Measurements from ENCODE around the gene TMCC1.
"Not testable (repeated sequence)": the region's sequence is repeated elsewhere in the genome, so short reads cannot be mapped to it uniquely, and the experiment has no call there.

The TMCC1 gene

DNA sequence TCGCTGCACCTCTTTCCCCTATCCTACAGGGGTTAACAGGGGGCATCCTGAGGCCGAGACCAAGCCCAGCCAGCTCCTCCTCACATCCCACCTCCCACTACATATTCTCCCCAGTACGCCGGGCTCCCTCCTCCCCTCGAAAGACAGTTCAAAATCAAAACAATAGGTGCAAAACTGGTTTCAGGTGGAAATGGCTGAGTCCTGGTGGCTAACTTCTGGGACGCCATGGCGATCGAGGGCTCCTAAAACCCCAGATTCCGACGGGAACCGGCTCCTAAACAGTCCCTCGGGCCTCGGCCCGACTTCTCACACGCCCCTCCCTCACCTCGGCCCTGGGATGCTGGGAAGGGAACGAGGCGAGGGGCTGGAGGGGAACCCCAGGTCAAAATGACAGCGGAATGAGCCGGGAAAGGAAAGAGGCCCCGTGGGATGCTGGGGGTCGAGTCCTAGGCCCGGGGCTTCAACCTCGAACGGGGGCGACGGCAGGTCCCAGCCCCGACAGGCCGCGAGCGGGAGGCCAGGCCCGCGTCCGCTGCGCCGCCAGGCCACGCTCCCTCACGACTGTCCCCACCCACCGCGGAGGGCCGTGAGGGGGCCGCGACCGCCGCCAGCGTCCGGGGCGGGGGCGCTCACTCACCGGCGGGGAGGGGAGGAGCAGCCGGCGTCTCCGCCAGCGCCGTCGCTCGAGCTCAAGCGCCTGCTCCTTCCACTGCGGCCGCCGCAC is 492 bp downstream of the TMCC1 start:
- in situ Hi-C loops (cut with HindIII; ENCODE audit: low sequenced_read_pairs): no loop called here

- in situ Hi-C loops (cut with HindIII; ENCODE audit: low sequenced_read_pairs): no loop called here
These were observed 1.0 kb downstream of the TMCC1 start for GRCh38 chr3:129892486-129892856.

DNA sequence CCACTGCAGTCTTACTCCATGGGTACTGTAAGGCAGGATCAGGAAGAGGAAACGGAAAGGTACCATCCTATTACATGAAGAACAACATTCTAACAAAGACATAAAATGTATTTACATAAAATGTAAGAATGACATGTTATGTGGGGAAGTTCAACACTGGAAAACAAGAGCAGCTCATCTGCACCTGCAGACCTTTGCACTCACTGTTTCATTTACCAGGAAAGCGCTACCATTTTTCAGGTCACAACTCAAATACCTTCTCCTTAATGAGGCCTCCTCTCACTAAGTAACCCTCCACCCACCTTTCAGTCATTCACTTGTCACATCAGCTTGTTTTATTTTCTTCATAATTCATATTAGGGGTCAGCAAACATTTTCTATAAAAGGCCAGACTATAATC is 2.6 kb downstream of the TMCC1 start:
- in situ Hi-C loops (cut with HindIII; ENCODE audit: low sequenced_read_pairs): no loop called here

DNA sequence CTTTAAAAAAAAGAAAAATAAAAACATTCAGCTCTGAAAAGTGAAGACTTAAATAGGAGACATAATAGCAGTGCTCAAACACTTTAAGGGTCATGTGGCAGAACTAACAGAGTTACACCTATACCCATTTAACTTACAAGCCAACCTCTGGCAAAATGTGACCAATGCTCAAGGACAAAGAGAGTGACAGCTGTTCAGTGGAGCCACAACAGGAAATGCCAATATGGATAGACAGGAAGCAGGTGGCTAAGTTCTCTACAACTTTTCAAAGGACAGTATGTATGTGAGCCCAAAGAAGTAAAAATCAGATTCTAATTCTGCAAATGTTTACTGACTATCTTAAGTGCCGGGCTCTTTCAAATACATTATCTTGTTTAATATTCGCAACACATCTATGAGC is 3.4 kb downstream of the TMCC1 start:
- in situ Hi-C loops (cut with HindIII; ENCODE audit: low sequenced_read_pairs): no loop called here

- in situ Hi-C loops (cut with HindIII; ENCODE audit: low sequenced_read_pairs): loop anchor here (5.0 kb wide), 1 partner anchor 61 kb away; no protein-coding TSS in a partner anchor
These were observed 4.7 kb downstream of the TMCC1 start for GRCh38 chr3:129888771-129889170.

- in situ Hi-C loops (cut with HindIII; ENCODE audit: low sequenced_read_pairs): no loop called here
These were observed 12.2 kb downstream of the TMCC1 start for GRCh38 chr3:129881261-129881660.

GRCh38 chr3:129878355-129878754 is 15.2 kb downstream of the TMCC1 start:
- in situ Hi-C loops (cut with HindIII; ENCODE audit: low sequenced_read_pairs): loop anchor here (5.0 kb wide), 1 partner anchor 99 kb away; no protein-coding TSS in a partner anchor

DNA sequence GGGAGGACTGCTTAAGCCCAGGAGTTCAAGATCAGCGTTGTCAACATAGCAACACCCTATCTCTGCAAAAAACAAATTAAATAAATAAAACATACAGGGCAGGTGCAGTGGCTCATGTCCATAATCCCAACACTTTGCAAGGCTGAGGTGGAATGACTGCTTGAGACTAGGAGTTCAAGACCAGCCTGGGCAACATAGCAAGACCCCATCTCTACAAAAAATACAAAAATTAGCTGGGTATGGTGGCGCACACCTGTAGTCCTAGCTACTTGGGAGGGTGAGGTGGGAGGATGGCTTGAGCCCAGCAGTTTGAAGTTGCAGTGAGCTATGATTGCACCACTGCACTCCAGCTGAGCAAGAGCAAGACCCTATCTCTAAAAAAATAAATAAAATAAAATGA is 19.0 kb downstream of the TMCC1 start:
- in situ Hi-C loops (cut with HindIII; ENCODE audit: low sequenced_read_pairs): not testable (repeated sequence)

DNA sequence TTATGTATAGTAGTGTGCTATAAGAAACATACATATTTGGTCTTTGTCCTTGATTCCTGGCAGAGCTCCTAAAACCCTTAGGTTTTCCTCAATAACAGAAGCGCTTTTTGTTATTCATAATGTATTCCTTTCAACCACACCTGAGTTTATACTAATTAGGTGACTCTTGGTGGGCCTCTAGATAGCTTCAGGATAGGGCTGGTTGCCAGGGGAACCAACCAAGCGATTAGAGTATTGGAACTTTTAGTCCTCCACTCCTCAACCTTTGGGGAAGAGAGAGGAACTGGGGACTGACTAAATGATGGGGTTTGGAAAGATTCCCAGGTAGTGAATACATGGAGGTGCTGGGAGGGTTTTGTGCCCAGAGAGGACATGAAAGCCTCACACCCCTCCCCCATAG is 24.6 kb downstream of the TMCC1 start:
- in situ Hi-C loops (cut with HindIII; ENCODE audit: low sequenced_read_pairs): loop anchor here (5.0 kb wide), 1 partner anchor 77 kb away; no protein-coding TSS in a partner anchor

DNA sequence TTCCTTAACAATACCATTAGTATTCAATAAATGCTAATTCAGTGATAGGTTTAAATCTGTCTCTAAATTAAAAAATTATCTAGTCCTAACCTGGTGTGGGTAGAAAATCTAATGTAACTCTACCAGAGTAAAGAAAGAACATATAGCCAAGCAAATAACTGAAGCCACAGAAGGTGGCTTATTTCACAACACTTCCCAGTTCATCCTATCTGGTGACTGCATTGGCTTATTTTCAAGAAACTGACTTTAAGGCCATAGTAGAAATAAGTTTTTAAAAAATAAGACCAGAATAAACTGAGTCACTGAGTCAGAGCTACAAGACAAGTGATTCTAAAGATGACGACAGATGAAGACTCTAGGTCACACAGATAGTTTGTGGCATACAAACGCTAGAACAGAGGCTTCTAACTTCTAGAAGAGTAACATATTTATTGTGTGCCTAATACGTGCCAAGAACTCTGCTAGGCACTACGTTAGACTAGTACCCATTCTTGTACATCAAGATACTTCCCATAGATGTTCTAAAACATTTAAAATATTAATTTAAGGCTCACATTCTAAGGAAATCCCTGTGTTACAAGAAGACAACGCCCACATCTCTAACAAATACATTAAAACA is 25.9 kb downstream of the TMCC1 start:
- in situ Hi-C loops (cut with HindIII; ENCODE audit: low sequenced_read_pairs): loop anchor here (5.0 kb wide), 1 partner anchor 75 kb away; no protein-coding TSS in a partner anchor

DNA sequence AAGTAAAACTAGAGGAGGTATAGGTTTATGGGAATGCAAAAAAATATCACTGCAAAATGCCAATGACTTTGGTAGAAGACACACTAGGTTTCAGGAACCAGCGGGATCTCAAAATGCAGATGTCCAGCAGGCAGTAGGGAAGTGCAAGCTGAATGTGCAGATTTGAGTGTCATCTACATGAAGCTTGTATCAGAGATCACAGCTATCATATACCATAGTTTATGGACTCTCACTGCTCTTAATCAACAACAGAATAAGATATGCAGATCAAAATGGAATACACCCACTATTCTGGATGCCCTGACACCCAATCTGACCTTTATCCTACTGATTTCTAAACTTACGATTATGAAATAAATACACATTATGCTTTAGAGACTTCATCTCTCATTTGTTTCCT is 27.7 kb downstream of the TMCC1 start:
- in situ Hi-C loops (cut with HindIII; ENCODE audit: low sequenced_read_pairs): loop anchor here (5.0 kb wide), 1 partner anchor 74 kb away; no protein-coding TSS in a partner anchor

DNA sequence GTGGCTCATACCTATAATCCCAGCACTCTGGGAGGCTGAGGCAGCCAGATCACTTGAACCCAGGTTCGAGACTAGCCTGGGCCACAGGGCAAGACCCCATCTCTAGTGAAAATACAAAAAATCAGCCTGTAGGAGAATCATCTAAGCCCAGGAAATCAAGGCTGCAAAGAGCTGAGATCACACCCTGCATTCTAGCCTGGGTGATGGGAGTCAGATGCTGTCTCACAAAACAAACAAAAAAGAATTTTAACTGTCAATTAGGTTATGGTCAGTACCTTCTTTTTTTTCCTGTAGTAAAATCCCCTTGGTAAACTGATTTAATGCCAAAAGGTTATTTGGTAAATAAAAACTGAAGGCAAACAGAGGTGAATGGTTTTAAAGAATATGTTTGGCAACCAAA is 29.0 kb downstream of the TMCC1 start:
- in situ Hi-C loops (cut with HindIII; ENCODE audit: low sequenced_read_pairs): no loop called here

- in situ Hi-C loops (cut with HindIII; ENCODE audit: low sequenced_read_pairs): no loop called here
These were observed 34.2 kb downstream of the TMCC1 start for GRCh38 chr3:129859272-129859671.

- in situ Hi-C loops (cut with HindIII; ENCODE audit: low sequenced_read_pairs): no loop called here
These were observed 35.6 kb downstream of the TMCC1 start for GRCh38 chr3:129857899-129858298.

DNA sequence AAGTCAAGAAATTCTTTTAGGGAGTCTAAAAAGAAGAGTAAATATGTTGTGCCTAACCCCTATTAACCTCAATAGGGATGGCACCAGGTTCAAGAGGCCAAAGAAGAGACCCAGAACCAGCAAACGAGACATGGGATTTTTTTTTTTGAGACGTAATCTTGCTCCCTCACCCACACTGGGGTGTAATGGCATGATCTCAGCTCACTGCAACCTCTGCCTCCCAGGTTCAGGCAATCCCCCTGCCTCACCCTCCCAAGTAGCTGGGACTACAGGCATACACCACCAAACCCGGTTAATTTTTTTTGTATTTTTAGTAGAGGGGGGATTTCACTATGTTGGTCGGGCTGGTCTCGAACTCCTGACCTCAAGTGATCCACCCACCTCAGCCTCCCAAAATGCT is 36.7 kb downstream of the TMCC1 start:
- in situ Hi-C loops (cut with HindIII; ENCODE audit: low sequenced_read_pairs): not testable (repeated sequence)

GRCh38 chr3:129855832-129856419 is 37.6 kb downstream of the TMCC1 start:
- in situ Hi-C loops (cut with HindIII; ENCODE audit: low sequenced_read_pairs): no loop called here

DNA sequence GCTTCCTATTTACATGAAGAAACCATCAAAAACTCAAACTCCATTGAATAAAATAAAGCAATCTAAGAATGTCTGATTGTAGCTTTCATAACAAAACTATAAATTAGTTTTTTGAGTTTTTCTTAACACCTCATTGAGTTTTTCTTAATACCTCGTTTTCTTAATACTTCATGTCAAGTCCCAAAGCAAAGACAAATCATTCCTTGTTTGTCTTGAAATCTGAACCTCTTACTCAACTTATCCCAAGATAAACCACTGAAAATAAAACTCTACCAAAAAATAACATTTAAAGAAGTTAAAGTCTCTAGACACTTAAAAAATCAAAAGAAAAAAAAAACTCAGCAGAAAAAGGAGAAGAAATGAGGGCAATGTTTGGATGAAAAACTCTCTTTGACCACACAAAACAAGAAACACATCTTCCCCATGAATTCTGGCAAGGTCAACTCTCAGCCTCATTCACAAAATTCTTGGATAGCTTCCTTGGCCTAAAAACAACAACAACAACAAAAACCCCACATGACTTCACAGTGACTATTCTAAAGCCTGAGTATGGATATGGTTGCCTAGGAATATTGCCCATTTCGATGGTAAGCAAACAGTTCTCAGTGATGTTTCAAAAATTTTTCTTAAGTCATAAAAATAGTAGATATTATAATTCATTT is 38.2 kb downstream of the TMCC1 start:
- in situ Hi-C loops (cut with HindIII; ENCODE audit: low sequenced_read_pairs): no loop called here

GRCh38 chr3:129854460-129854859 is 39.1 kb downstream of the TMCC1 start:
- in situ Hi-C loops (cut with HindIII; ENCODE audit: low sequenced_read_pairs): no loop called here

DNA sequence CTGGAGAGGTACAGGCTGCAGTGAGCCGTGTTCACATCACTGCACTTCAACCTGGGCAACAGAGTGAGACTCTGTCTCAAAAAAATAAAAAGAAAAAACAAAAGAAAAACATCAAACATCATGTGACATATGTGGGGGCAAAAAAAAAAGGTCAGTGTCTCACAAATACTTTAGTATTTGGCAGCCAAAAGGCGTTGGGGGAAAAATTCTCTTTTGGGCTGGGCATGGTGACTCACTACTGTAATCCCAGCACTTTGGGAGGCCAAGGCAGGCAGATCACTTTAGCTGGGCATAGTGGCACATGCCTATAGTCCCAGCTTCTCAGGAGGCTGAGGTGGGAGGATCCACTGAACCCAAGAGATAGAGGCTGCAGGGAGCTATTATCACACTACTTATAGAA is 47.6 kb downstream of the TMCC1 start:
- in situ Hi-C loops (cut with HindIII; ENCODE audit: low sequenced_read_pairs): loop anchor here (25.0 kb wide), 1 partner anchor 309 kb away; the partner anchor contains the start of genes H1-8 and RHO

DNA sequence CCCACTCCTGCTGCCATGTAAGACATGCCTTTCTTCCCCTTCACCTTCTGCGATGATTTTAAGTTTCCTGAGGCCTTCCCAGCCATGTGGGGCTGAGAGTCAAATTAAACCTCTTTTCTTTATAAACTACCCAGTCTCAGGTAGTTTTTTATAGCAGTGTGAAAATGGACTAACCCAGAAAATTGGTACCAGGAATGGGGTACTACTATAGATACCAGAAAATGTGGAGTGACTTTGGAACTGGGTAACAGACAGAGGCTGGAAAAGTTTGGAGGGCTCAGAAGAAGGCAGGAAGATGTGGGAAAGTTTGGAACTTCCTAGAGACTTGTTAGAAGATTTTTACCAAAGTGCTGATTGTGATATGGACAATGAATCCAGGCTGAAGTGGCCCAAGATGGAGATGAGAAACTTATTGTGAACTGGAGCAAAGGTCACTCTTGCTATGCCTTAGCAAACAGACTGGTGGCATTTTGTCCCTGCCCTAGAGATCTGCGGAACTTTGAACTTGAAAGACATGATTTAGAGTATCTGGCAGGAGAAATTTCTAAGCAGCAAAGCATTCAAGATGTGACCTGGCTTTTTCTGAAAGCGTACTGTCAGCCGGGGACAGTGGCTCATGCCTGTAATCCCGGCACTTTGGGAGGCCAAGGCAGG is 52.7 kb downstream of the TMCC1 start:
- in situ Hi-C loops (cut with HindIII; ENCODE audit: low sequenced_read_pairs): loop anchor here (25.0 kb wide), 1 partner anchor 304 kb away; the partner anchor contains the start of genes H1-8 and RHO

- in situ Hi-C loops (cut with HindIII; ENCODE audit: low sequenced_read_pairs): loop anchor here (25.0 kb wide), 1 partner anchor 301 kb away; the partner anchor contains the start of genes H1-8 and RHO
These were observed 55.4 kb downstream of the TMCC1 start for GRCh38 chr3:129838086-129838485.
